COLO829 (cell line): ENCODE measurements around the gene DAPK3.
"Not testable (repeated sequence)": the region's sequence is repeated elsewhere in the genome, so short reads cannot be mapped to it uniquely, and the experiment has no call there.

ENCODE experiments used
- DNase-seq: peaks from one replicate; pipeline ENCODE4 v3.0.0; 2012; ENCODE audit warnings: low spot score

DAPK3 gene

DNA sequence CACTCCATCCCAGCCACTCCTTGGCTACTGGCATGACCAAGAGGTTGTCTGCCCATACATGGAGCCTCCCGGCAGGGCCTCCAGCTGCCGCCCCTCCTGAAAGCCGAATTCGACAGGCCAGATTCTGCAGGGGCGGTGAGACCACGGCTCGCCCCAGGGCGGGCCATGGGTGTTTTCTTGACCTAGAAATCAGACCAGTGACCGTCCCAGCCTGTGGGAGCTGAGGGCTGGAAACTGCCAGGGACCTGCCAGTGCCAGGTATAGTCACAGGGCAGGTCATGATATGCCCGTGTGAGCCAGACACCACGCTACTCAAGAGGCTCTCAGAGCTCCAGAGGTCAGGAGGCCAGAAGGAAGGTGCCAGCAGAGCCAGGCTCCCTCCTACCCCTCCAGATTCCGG is 16.8 kb downstream of the DAPK3 start:
- no peak for DNase-seq

DNA sequence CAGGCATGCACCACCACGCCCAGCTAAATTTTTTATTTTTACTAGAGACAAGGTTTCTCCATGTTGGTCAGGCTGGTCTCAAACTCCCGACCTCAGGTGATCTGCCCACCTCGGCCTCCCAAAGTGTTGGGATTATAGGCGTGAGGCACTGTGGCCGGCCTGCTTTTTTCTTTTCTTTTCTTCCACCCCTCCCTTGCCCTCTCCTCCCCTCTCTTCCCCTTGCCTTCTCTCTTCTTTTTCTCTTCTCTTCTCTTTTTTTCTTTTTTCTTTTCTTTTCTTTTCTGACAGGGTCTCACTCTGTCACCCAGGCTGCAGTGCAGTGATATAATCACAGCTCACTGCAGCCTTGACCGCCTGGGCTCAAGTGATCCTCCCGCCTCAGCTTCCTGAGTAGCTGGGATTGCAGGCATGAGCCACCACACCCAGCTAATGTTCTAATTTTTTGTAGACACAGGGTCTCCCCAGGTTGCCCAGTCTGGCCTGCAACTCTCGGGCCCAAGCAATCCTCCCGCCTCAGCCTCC is 18.1 kb downstream of the DAPK3 start:
- DNase-seq: not testable (repeated sequence)

DNA sequence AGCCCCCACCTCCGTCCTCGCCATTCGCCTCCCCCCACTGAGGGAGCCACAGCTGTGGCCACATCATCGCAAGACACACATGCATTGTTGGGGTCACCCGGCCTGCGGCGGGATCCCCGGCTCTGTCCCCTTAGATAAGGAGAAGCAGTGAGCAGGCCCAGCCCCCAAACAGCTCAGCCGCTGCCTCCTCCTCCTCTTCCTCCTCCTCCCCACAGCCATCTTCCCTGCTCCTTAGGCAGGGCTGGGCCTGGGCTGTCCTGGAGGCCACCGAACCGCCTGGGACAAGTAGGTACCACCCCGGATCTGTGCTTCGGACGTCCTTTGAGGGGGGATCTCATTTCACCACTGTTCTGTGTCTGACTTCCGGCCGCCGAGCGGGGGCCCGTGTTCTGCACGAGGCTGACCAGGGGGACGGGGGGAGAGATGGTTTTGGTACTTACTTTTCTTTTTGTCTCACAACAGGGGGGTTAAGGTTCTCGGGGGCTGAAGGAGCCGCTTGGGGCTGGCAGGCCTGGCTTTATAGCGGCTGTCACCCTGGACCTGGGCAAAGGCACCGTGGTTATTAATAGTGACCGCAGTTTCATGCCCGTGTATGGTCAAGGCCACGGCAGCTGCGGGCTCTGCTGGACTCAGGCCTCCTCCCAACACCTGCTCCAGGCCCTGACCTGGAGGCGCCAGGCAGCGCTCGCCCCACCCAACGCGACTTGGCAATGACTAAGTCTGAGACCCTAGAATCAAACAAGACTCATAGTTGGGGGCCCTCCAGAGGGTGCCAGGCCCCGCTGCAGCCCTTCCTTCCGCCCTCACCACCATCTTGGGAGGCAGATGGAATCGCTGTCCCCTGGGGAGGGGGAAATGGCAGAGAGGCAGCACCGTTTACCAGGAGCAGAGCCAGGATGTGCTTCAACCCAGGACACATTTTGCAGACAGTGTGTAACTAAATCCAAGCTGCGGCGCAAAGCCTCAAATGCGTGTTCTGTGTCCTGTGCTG is 19.7 kb downstream of the DAPK3 start:
- DNase-seq: no peak

DNA sequence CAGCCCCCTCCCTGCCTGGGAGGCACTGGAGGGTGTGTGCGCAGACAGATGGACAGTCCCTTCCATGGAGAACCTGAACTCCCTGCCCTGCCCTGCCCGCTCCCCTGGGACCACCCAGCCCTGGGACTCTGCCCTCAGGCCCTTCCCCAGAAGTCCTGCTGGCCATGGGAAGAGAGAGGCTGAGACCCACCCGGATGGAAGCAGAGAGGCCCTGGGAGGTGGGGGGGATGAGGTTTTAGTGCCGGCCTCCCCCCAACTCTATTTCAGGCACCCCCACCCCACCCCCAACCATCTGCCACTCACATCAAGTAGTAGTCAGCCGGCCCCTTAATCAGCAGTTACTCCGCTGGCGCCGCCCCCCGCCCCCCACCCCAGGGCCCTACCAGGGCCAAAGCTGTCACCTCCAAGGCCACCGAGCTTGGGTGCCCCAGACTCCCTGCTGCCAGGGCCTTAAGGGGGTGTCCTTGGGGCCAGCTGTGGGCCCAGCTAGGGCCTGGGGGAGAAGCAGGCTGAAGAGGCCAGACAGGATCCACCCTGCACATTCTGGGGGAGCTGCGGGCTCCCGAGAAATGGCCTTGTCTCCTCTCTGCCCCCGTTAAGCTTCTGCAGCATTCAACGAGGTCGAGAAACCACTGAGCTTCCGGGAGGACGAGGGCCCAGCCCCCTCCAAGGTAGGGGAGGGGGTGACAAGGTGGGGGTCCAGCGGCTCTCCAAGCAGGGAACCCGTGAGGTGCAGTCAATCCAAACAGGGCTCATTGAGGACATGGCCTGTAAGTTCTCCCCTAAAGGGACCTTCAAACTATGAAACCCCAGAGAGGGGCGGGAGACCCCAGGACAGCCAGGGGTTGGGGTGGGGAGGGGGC is 20.7 kb downstream of the DAPK3 start:
- no peak for DNase-seq

DNA sequence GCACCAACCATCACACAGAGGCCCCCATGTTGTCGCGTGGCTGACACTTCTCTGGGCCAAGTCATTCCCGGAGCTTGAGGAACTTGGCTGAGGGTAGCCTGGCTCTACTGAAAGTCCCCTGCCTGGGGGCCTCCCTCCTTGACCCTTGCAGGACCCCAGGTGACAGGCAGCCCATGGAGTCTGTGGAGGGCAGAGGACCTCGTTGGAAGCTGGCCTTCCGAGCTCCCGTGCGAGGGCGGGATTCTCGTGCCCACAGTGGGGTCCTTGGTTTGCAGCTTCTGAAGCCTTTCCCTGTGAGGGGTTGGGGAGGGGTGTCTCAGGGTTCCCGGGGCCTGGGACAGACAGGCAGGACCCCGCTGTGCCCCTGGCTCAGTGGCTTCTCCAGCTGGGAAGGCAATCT is 21.6 kb downstream of the DAPK3 start:
- DNase-seq: no peak

DNA sequence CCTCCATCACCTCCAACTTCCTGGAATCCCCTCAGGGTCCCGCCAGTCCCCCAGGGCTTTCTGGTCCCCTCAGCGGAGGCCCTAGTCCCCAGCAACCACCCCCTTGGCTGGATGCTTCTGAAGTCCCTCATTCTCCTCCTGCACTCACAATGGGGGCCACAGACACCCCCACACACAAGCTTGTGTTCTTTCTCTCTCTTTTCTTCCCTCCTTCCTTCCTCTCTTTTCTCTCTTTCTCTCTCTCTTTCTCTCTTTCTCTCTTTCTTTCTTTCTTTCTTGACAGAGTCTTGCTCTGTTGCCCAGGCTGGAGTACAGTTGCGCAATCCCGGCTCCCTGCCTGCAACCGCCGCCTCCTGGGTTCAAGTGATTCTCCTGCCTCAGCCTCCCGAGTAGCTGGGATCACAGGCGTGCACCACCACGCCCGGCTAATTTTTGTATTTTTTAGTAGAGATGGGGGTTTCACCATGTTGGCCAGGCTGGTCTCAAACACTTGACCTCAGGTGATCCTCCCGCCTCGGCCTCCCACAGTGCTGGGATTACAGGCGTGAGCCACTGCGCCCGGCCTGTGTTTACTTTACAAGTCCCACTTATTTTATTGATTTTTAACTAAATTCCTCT is 23.5 kb downstream of the DAPK3 start:
- not testable (repeated sequence) for DNase-seq

DNA sequence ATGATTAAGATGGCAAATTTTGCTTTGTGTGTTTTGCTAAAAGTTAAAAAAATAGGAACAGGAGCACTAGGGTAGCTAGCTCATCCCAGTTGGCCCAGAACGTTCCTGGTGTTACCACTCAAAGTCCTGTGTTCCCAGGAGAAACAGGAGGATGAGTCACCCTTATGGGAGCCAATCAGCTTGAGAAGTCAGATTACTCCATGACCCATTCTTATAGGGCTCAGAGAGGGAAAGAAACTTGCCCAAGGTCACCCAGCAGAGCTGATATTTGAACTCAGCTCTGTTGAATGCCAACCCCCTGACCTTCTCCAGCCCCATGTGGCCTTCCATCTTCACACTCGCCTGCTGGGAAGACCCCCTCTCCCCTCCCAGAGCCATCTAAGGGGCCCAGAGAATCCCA is 25.1 kb downstream of the DAPK3 start:
- no peak for DNase-seq

DNA sequence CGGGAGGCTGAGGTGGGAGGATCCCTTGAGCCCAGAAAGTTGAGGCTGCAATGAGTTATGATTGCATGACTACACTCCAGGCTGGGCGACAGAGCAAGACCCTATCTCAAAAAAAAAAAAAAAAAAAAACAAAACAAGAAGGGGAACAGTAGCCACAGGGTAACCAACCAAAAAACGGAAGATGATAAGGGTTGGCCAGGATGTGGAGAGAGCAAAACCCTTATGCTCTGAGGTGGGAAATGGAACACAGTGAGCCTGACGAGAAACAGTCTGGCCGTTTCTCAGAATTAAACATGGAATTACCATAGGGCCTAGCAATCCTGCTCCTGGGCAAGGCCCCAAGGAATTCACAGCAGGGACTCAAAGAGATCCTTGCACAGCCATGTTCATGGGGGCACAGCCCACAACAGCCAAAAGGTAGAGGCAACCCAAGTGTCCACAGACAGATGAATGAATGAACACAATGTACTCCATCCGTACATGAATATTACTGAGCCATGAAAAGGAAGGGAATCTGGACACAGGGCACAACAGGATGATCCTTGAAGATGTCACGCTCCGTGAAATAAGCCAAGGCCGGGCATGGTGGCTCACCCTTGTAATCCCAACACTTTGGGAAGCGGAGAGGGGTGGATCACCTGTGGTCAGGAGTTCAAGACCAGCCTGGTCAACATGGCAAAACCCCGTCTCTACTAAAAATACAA is 26.7 kb downstream of the DAPK3 start:
- DNase-seq: no peak

DNA sequence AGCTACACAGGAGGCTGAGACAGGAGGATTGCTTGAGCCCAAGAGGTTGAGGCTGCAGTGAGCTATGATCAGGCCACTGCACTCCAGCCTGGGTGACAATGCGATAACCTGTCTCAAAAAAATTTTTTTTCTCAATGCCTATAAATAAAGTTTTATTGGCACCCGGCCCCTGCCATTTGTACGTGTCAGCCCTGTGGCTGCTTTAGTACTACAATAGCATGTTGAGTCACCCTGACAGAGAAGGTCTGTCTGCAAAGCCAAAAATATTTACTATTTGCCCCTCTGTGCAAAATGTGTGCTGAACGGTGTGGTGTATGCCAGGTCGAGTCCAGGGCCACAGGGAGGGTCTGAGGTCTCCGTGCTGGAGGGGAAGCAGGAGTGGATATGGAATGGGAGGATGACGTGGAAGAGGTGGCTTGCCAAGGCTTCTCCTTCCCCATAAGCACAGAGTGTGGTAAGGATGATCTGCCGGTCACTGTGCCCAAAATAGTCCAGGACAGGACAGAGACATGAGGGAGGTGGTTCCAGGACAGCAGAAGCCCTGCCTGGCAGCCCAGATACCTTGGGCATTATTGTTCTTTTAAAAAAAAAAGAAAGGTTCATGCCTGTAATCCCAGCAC is 28.0 kb downstream of the DAPK3 start:
- no peak for DNase-seq

DNA sequence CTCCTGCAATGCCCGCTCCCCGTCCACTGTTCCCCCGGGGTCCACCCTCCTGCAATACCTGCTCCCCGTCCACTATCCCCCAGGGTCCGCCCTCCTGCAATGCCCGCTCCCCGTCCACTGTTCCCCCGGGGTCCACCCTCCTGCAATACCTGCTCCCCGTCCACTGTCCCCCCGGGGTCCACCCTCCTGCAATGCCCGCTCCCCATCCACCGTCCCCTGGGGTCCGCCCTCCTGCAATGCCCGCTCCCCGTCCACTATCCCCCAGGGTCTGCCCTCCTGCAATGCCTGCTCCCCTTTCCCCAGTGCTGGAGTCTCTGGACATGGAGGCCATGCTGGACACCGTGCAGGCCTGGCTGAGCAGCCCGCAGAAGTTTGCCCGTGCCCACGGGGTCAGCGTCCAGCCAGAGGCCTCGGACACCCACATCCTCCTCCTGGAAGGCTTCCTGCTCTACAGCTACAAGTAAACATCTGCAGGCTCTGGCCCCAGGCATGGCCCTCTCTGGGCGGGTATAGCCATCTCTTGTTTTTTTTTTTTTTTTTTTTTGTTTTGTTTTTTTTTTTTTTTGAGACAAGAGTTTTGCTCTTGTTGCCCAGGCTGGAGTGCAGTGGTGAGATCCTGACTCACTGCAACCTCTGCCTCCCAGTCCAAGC is 32.5 kb downstream of the DAPK3 start:
- DNase-seq: not testable (repeated sequence)

DNA sequence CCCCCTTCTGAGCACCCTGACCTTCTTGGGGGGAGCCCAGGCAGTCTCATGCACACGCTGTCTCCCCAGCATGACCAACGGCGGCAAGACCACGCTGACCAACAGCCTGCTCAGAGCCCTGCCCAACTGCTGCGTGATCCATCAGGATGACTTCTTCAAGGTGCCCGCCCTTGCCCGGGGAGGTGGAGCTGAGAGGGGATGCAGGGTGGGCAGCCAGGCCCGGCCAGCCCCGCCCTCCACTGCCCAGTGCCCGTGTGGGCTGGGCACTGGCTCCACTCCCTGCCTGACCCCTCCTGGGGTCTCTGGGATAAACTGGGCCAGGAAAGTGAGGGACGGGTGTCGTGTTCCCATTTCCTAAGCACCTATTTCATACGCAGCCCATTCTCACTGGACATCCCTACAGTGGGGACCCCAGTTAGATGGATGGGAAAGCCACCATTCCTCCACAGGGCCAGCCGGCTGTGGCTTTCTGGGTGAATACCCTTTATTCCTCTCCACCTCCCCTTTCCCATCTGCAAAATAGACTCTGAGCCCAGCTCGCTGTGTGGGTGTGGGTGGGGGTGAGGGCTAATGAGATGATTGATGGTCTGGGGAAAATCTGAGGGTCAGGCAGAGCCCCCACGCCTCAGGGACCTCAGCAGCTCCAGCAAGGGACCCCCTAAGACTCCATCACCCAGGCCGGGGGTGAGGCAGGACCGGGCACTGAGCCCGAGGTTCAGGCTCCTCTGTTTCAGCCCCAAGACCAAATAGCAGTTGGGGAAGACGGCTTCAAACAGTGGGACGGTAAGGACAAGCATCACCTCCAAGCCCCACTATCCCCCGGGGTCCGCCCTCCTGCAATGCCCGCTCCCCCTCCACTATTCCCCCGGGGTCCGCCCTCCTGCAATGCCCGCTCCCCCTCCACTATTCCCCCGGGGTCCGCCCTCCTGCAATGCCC is 34.1 kb downstream of the DAPK3 start:
- no peak for DNase-seq

DNA sequence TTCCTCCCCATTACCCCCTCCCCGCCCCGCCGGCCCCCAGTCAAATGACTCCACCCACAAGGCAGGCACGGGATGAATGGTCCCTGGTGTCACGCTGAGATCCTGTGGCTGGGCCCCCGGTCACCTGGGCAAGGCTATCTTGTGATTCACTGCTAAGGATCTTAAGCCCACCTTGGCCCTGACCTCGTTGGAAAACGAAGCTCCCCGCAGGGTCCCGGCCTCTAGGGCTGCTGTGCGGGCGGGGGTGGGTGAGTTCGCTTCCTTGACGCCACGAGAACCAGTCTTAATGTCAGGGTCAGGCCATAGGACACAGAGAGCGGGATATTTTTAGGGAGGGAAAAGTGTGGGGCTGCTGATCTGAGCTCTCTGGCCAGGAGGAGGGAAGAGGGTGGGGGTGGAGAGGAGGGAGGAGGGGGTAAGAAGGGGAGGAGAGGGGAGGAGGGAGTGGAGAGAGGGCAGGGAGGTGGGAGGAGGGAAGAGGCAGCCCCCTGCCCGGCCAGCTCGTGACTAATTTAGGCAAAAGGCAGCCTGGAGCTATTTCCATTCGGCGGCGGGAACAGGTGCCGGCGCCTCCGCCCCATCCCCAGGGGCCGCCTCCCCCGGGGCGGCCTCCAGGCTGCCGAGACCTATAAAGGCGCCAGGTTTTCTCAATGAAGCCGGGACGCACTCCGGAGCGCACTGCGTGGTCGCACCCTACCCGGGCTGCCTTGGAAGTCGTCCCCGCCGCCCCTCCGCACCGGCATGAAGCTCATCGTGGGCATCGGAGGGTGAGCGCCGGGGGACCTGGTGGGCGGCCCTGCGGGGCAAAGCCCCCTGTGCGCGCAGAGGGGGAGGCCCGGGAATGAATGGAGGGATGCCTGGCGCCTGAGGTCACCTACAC is 37.7 kb downstream of the DAPK3 start, which contains the start of gene NMRK2:
NMRK2 (plus strand) TSS at position 139 of the 880 bp plus-strand sequence; CDS start at position 742, 603 bp downstream.
- DNase-seq: no peak

DNA sequence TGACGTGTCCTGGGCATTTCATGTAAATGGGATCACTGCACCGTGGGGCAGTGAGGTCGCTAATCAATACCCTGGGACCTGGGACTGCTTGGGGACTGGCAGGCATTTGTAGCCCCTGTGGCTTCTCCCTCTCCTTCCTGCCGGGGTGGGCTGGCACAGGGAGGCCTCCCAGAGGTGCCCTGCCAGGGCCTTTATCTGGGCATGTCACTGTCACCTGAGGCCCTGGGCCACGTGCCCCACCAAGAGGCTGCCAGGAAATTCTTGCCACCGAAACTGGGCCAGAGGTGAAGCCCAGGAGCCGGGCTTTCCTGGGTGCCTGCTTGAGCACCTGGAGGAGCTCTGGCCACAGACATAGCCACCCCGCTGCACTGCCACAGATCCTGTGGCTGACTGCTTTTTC is 39.9 kb downstream of the DAPK3 start:
- DNase-seq: no peak

DNA sequence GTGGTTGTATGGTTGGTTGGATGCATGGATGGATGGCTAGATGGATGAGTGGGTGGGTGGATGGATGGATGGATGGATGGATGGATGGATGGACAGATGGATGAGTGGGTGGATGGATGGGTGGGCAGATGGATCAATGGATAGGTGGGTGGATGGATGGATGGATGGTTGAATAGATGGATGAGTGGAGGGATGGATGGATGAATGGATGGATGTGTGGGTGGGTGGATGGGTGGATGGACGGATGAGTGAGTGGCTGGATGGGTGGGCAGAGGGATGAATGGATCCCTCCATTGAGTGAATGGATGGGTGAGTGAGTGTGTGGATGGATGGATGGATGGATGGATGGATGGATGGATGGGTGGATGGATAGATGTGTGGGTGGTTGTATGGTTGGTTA is 47.0 kb downstream of the DAPK3 start:
- no peak for DNase-seq

DNA sequence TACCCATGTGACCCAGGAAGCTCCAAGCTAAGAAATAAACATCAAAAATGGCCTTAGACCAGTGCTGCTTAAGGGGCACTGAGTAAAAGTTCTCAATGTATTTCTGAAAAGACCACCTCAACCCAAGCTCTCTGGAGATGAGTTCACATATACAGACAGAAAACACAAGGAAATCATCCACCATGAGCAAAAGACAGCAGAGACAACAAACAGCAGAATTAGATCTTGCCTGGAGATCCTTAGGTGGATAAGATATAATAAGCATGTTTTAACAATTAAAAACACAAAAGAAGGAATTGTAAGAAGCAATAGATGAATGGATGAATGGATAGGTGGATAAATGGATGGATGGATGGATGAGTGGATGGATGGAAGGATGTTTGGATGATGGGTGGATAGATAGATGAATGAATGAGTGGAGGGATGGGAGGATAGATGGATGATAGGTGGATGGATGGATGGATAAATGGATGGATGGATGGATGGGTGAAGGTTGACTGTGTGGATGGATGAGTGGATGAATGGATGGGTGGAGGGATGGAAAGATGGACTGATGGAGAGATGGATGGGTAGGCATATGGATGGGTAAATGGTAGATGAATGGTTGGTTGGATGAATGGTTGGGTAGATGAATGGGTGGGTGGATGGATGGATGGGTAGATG is 47.7 kb downstream of the DAPK3 start:
- no peak for DNase-seq

DNA sequence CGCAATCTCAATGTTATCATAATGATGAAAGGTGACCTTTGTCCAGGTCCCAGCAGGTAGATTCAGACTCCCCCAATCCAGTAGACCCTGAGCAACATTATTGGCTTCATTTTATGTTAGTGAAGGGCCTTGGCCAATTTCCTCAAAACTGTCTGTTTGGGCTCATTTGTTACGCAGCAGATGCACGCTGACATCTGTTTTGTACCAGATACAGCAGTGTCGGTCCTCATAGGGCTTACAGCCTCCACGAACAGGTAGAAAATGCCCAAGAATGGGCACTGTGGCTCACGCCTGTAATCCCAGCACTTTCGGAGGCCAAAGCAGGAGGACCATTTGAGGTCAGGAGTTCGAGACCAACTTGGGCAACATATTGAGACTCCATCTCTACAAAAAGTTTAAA is 51.1 kb downstream of the DAPK3 start:
- DNase-seq: no peak

DNA sequence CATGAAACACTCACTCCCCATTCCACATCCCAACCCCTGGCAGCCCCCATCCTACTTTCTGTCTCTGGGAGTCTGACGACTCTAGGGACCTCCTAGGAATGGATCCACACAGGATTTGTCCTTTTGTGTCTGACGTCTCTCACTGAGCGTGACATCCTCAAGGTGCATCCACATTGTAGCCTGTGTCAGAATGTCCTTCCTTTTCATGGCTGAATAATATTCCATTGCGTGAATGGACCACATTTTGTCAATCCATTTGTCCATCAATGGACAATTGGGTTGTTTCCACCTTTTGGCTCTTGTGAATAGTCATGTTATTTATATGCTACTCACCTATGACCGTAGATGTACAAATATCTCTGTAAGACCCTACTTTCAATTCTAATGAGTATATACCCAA is 54.9 kb downstream of the DAPK3 start:
- no peak for DNase-seq

DNA sequence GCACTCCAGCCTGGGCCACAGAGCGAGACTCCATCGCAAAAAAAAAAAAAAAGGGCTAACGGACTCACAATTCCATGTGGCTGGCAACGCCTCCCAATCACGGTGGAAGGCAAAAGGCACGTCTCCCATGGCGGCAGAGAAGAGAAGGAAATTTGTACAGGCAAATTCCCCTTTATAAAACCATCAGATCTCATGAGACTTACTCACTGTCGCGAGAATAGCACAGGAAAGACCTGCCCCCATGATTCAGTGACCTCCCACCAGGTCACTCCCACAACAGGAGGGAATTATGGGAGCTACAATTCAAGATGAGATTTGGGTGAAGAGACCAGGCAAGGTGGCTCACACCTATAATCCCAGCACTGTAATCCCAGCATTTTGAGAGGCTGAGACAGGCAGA is 56.7 kb downstream of the DAPK3 start:
- no peak for DNase-seq
